Gastrocnemius medialis (tissue), 4 donors: ENCODE data around the gene IBSP. TPM values are rescaled to one million over a fixed set of nuclear protein-coding genes. Genes with fewer than 3 reads are reported as not detected.
A peak's percentile ranks its signal among the peaks of the same experiment; 100 is the strongest.

Experiments
- ATAC-seq, 2 donors: fragments of 150-250 bp; one replicate each; pipeline ENCODE4 v1.9.1; 2016
- DNase-seq, 2 donors: peaks; one replicate each; pipeline ENCODE4 v3.0.0-alpha.2; 2019
- H3K27ac ChIP-seq, 4 donors: fragments of 200-600 bp; sonication (generic); 1 replicate in 1 of 4; 2 replicates in 3 of 4; pipeline ENCODE4 v1.5.1; 2016 to 2018; ENCODE audit warnings: mild to moderate bottlenecking in 2 of 4, moderate library complexity in 1 of 4
- H3K27me3 ChIP-seq, 3 donors: fragments of 200-600 bp; sonication (generic) in 2 of 3; 1 replicate in 1 of 3; 2 replicates in 2 of 3; pipeline versions ENCODE4 v1.5.1 to v1.6.0; 2016 to 2019; ENCODE audit warnings: mild to moderate bottlenecking in 1 of 3, moderate library complexity in 1 of 3
- H3K36me3 ChIP-seq, 2 donors: fragments of 200-600 bp; sonication (generic) in 1 of 2; one replicate each; pipeline ENCODE4 v1.5.1; 2017 to 2018
- H3K4me1 ChIP-seq, 2 donors: fragments of 200-600 bp; sonication (generic) in 1 of 2; one replicate each; pipeline ENCODE4 v1.5.1; 2016 to 2017; ENCODE audit warnings: mild to moderate bottlenecking in 2 of 2
- H3K4me3 ChIP-seq, 4 donors: fragments of 200-600 bp; sonication (generic) in 3 of 4; 1 replicate in 1 of 4; 2 replicates in 3 of 4; pipeline ENCODE4 v1.5.1; 2016 to 2019; ENCODE audit warnings: mild to moderate bottlenecking in 2 of 4
- H3K9me3 ChIP-seq, 3 donors: fragments of 200-600 bp; sonication (generic) in 2 of 3; 1 replicate in 1 of 3; 2 replicates in 2 of 3; pipeline ENCODE4 v1.5.1; 2016 to 2019
- CTCF ChIP-seq, 5 experiments: fragments of 450-650 bp in 3 of 5; fragments of 200-600 bp in 2 of 5; sonication (generic) in 2 of 5; IDR thresholded peaks in 4 of 5; conservative IDR thresholded peaks in 1 of 5; 1 replicate in 4 of 5; 2 replicates in 1 of 5; pipeline ENCODE4 v1.5.1; 2016 to 2019; ENCODE audit warnings: antibody characterized with exemption in 5 of 5, mild to moderate bottlenecking in 3 of 5, moderate library complexity in 3 of 5
- POLR2A ChIP-seq, 2 donors: fragments of 450-650 bp; IDR thresholded peaks; one replicate each; pipeline ENCODE4 v1.6.1; 2017; ENCODE audit warnings: antibody characterized with exemption in 2 of 2, mild to moderate bottlenecking in 2 of 2, moderate library complexity in 2 of 2
- in situ Hi-C, 4 donors: fragments of 200-750 bp; cut with MboI; loops; one replicate each; pipeline versions ENCODE4 v1.15.0 to v1.8.0; 2017; ENCODE audit warnings: low sequenced_read_pairs in 4 of 4
- intact Hi-C: fragments of 100-400 bp; cut with DNase I; formaldehyde crosslinking; loops from one replicate; pipeline ENCODE4 v1.15.1; 2023; ENCODE audit warnings: low total_unique reads
- total RNA-seq, 4 donors: library from RNA; depleted of rRNA; stranded (reverse); fragments of >200 nt; gene quantifications; one replicate each; pipeline versions ENCODE4 v1.1.0 to v1.2.3, GENCODE V29; 2016

IBSP gene
- total RNA-seq, 4 donors from 2014 or later = not detected

GRCh38 chr4:87804871-87805270 lies 5.5 kb downstream of the IBSP start:
- in situ Hi-C loops = no loop called here
- no peaks in the 10 kb centered on the region for H3K27me3 ChIP-seq
- DNase-seq = no peak

GRCh38 chr4:87805971-87806370 lies 6.6 kb downstream of the IBSP start:
- no peak for DNase-seq
- intact Hi-C loops = no loop called here
- in situ Hi-C loops = no loop called here

More at GRCh38 chr4:87804871-87805270, 5.5 kb downstream of the IBSP start:
- H3K27ac ChIP-seq = no peak overlapping the region
- H3K36me3 ChIP-seq = no peaks in the 10 kb centered on the region
- intact Hi-C loops = no loop called here
- TF ChIP-seq POLR2A (IDR thresholded peaks at IDR 0.05) (no peak), CTCF (IDR thresholded peaks at IDR 0.05 in 4 of 5, conservative IDR thresholded peaks at IDR 0.05 in 1 of 5) (no peak)
- H3K4me3 ChIP-seq = no peak overlapping the region
- no peaks in the 10 kb centered on the region for H3K9me3 ChIP-seq
- no peak for ATAC-seq
- no peaks in the 10 kb centered on the region for H3K4me1 ChIP-seq

GRCh38 chr4:87806520-87806919 lies 7.2 kb downstream of the IBSP start:
- no peaks in the 10 kb centered on the region for H3K4me1 ChIP-seq
- no peak for DNase-seq
- no peaks in the 10 kb centered on the region for H3K27me3 ChIP-seq
- no peak overlapping the region for H3K27ac ChIP-seq
- intact Hi-C loops (no loop called here), in situ Hi-C loops (no loop called here)
- no peaks in the 10 kb centered on the region for H3K9me3 ChIP-seq
- no peaks in the 10 kb centered on the region for H3K36me3 ChIP-seq
- TF ChIP-seq POLR2A (IDR thresholded peaks at IDR 0.05) (no peak), CTCF (IDR thresholded peaks at IDR 0.05 in 4 of 5, conservative IDR thresholded peaks at IDR 0.05 in 1 of 5) (no peak)
- no peak for ATAC-seq
- no peak overlapping the region for H3K4me3 ChIP-seq

More at GRCh38 chr4:87805971-87806370, 6.6 kb downstream of the IBSP start:
- H3K27ac ChIP-seq = no peak overlapping the region
- no peak for ATAC-seq
- H3K36me3 ChIP-seq = no peaks in the 10 kb centered on the region
- no peak overlapping the region for H3K4me3 ChIP-seq
- H3K27me3 ChIP-seq = no peaks in the 10 kb centered on the region
- H3K4me1 ChIP-seq = no peaks in the 10 kb centered on the region
- TF ChIP-seq CTCF (IDR thresholded peaks at IDR 0.05 in 4 of 5, conservative IDR thresholded peaks at IDR 0.05 in 1 of 5) = no peak
- TF ChIP-seq POLR2A (IDR thresholded peaks at IDR 0.05) = no peak
- no peaks in the 10 kb centered on the region for H3K9me3 ChIP-seq

- Histone ChIP-seq H3K36me3 (no peaks in the 10 kb centered on the region), H3K27ac (no peak overlapping the region), H3K4me1 (no peaks in the 10 kb centered on the region), H3K9me3 (no peaks in the 10 kb centered on the region), H3K4me3 (no peak overlapping the region), H3K27me3 (no peaks in the 10 kb centered on the region)
- ATAC-seq (peak; percentile 54 to 69), DNase-seq (no peak)
- TF ChIP-seq CTCF (IDR thresholded peaks at IDR 0.05 in 4 of 5, conservative IDR thresholded peaks at IDR 0.05 in 1 of 5) (no peak), POLR2A (IDR thresholded peaks at IDR 0.05) (no peak)
- in situ Hi-C loops (no loop called here), intact Hi-C loops (no loop called here)
Observed at GRCh38 chr4:87807402-87807801, 8.0 kb downstream of the IBSP start.

GRCh38 chr4:87811977-87812376 lies 12.6 kb downstream of the IBSP start:
- ATAC-seq = no peak

More at GRCh38 chr4:87811977-87812376, 12.6 kb downstream of the IBSP start:
- intact Hi-C loops = no loop called here
- no peaks in the 10 kb centered on the region for H3K4me1 ChIP-seq
- H3K27ac ChIP-seq = no peak overlapping the region
- no peak for TF ChIP-seq POLR2A (IDR thresholded peaks at IDR 0.05)
- TF ChIP-seq CTCF (IDR thresholded peaks at IDR 0.05 in 4 of 5, conservative IDR thresholded peaks at IDR 0.05 in 1 of 5) = no peak
- H3K36me3 ChIP-seq = no peaks in the 10 kb centered on the region
- no peak overlapping the region for H3K4me3 ChIP-seq
- in situ Hi-C loops = no loop called here
- no peak for DNase-seq
- H3K27me3 ChIP-seq = no peaks in the 10 kb centered on the region
- H3K9me3 ChIP-seq = no peaks in the 10 kb centered on the region
